DND-41 (cell line): Measurements from ENCODE around the gene MRPL11.

Experiments
- ATAC-seq: fragments of 200-7000 bp; cut with Tn5 transposase; 3 replicates; pipeline ENCODE4 v1.9.1; 2021; ENCODE audit warnings: low read depth; ENCODE audit not compliant: insufficient read depth
- DNase-seq: peaks from one replicate; pipeline ENCODE4 v3.0.0-alpha.2; 2020
- H2AFZ ChIP-seq: 2 replicates; pipeline ENCODE4 v1.6.0; 2012; ENCODE audit warnings: low read depth, low read length
- H3K27ac ChIP-seq: 2 replicates; pipeline ENCODE4 v1.5.1; 2012; ENCODE audit warnings: low read length, inconsistent platforms
- H3K27me3 ChIP-seq: fragments of 200-600 bp; sonication (generic); 2 replicates; pipeline ENCODE4 v1.6.0; 2012; ENCODE audit warnings: low read length, mild to moderate bottlenecking, inconsistent platforms; ENCODE audit not compliant: insufficient read depth, poor library complexity
- H3K36me3 ChIP-seq: 2 replicates; pipeline ENCODE4 v1.5.1; 2012; ENCODE audit warnings: low read length, inconsistent platforms; ENCODE audit not compliant: insufficient read depth
- H3K4me1 ChIP-seq: 2 replicates; pipeline ENCODE4 v1.5.1; 2012; ENCODE audit warnings: mild to moderate bottlenecking, low read length; ENCODE audit not compliant: insufficient read depth
- H3K4me2 ChIP-seq: 2 replicates; pipeline ENCODE4 v1.6.0; 2012; ENCODE audit warnings: mild to moderate bottlenecking, moderate library complexity, low read length, inconsistent platforms; ENCODE audit not compliant: insufficient read depth
- H3K4me3 ChIP-seq, 2 experiments: fragments of 200-600 bp in 1 of 2; shearing (Covaris generic) in 1 of 2; 2 replicates each; pipeline ENCODE4 v1.5.1; 2012 to 2016; ENCODE audit warnings: inconsistent platforms in 2 of 2, low read length in 2 of 2, mild to moderate bottlenecking in 2 of 2, low read depth in 1 of 2, moderate library complexity in 1 of 2
- H3K79me2 ChIP-seq: 2 replicates; pipeline ENCODE4 v1.6.0; 2012; ENCODE audit warnings: low read length, inconsistent platforms; ENCODE audit not compliant: insufficient read depth
- H3K9ac ChIP-seq: 2 replicates; pipeline ENCODE4 v1.6.0; 2012; ENCODE audit warnings: low read depth, mild to moderate bottlenecking, inconsistent platforms, low read length, moderate library complexity
- H3K9me3 ChIP-seq: 2 replicates; pipeline ENCODE4 v1.5.1; 2012; ENCODE audit warnings: low read length, moderate library complexity, mild to moderate bottlenecking, inconsistent platforms; ENCODE audit not compliant: insufficient read depth, severe bottlenecking
- H4K20me1 ChIP-seq: 2 replicates; pipeline ENCODE4 v1.6.0; 2012; ENCODE audit warnings: low read length; ENCODE audit not compliant: insufficient read depth
- CTCF ChIP-seq: IDR thresholded peaks from 2 replicates; pipeline ENCODE4 v1.5.1; 2012; ENCODE audit warnings: borderline replicate concordance, low read length, moderate library complexity, mild to moderate bottlenecking; ENCODE audit not compliant: poor library complexity, severe bottlenecking; ENCODE audit errors: extremely low read depth
- EZH2 ChIP-seq: IDR thresholded peaks from 3 replicates; pipeline ENCODE4 v1.6.1; 2012; ENCODE audit warnings: borderline replicate concordance, low read depth, mild to moderate bottlenecking, moderate library complexity, low read length, inconsistent platforms; ENCODE audit not compliant: severe bottlenecking

The MRPL11 gene

GRCh38 chr11:66476841-66477251 lies 38.2 kb upstream of the MRPL11 start:
- no peak for DNase-seq
- no peak overlapping the region for H3K4me2 ChIP-seq
- no peak overlapping the region for H3K27ac ChIP-seq
- no peaks in the 10 kb centered on the region for H4K20me1 ChIP-seq
- no peak overlapping the region for H3K9ac ChIP-seq
- peaks cover 24% of the 10 kb centered on the region for H3K4me1 ChIP-seq
- no peaks in the 10 kb centered on the region for H3K27me3 ChIP-seq
- H3K9me3 ChIP-seq: no peaks in the 10 kb centered on the region
- no peak for ATAC-seq
- H3K79me2 ChIP-seq: peaks cover 18% of the 10 kb centered on the region
- H2AFZ ChIP-seq: no peak overlapping the region
- H3K36me3 ChIP-seq: no peaks in the 10 kb centered on the region; the same call in 1 of the 2 replicates
- H3K4me3 ChIP-seq: no peak overlapping the region
- TF ChIP-seq EZH2: no peak
- TF ChIP-seq CTCF: no peak

GRCh38 chr11:66476173-66476840 lies 37.7 kb upstream of the MRPL11 start:
- H3K9me3 ChIP-seq: no peaks in the 10 kb centered on the region
- H3K4me2 ChIP-seq: no peak overlapping the region
- no peaks in the 10 kb centered on the region; the same call in 1 of the 2 replicates for H3K36me3 ChIP-seq
- H3K9ac ChIP-seq: no peak overlapping the region
- peaks cover 18% of the 10 kb centered on the region for H3K79me2 ChIP-seq
- no peak overlapping the region for H2AFZ ChIP-seq
- H4K20me1 ChIP-seq: no peaks in the 10 kb centered on the region
- no peak overlapping the region for H3K4me3 ChIP-seq
- DNase-seq (no peak), ATAC-seq (no peak)
- H3K27me3 ChIP-seq: no peaks in the 10 kb centered on the region
- no peak overlapping the region for H3K27ac ChIP-seq
- TF ChIP-seq CTCF (no peak), EZH2 (no peak)
- peaks cover 21% of the 10 kb centered on the region for H3K4me1 ChIP-seq

GRCh38 chr11:66475349-66476172 lies 36.9 kb upstream of the MRPL11 start:
- DNase-seq (no peak), ATAC-seq (no peak)
- Histone ChIP-seq H3K36me3 (no peaks in the 10 kb centered on the region; the same call in 1 of the 2 replicates), H2AFZ (no peak overlapping the region), H3K79me2 (peaks cover 13% of the 10 kb centered on the region), H3K9me3 (no peaks in the 10 kb centered on the region), H3K27me3 (no peaks in the 10 kb centered on the region), H3K4me2 (no peak overlapping the region), H3K27ac (no peak overlapping the region), H3K4me3 (no peak overlapping the region), H3K4me1 (peaks cover 13% of the 10 kb centered on the region), H3K9ac (no peak overlapping the region), H4K20me1 (no peaks in the 10 kb centered on the region)
- no peak for TF ChIP-seq CTCF
